NB4 (cell line): ENCODE data around the gene ZNF446.

Experiments used
- CTCF ChIP-seq: IDR thresholded peaks from one replicate; pipeline ENCODE4 v1.5.1; 2012; ENCODE audit warnings: low read depth, low read length
- MYC ChIP-seq: IDR thresholded peaks from 2 replicates; pipeline ENCODE4 v1.6.1; 2011; ENCODE audit warnings: low read depth, low read length

- TF ChIP-seq MYC (no peak), CTCF (no peak)
Observed at GRCh38 chr19:58466089-58466759, 9.9 kb upstream of the ZNF446 start.
